ENCODE measurements around the gene ZNF391.
"Not testable (repeated sequence)": the region's sequence is repeated elsewhere in the genome, so short reads cannot be mapped to it uniquely, and the experiment has no call there.

Gene ZNF391

DNA sequence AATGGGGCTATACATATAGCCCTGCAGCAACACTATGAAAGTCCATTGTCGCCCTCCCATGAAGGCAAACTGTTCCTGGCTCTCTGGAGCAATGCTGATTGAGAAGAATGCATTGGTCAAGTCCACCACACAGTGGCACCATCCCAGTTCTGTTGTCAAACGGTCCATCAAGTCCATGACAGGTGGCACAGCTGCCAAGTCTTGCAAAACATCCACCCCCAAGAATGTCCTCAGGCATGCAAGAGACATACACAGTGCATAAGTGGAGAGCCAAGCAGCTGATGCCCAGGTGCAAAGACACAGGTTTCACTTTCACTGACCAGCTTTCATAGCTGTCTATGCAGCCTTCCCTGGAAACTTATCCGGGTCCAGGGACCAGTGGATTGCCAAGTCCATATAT lies 17.5 kb downstream of the ZNF391 start:
- no peak for DNase-seq (ENCODE audit: low spot score)
- TF ChIP-seq, protein P1, sequence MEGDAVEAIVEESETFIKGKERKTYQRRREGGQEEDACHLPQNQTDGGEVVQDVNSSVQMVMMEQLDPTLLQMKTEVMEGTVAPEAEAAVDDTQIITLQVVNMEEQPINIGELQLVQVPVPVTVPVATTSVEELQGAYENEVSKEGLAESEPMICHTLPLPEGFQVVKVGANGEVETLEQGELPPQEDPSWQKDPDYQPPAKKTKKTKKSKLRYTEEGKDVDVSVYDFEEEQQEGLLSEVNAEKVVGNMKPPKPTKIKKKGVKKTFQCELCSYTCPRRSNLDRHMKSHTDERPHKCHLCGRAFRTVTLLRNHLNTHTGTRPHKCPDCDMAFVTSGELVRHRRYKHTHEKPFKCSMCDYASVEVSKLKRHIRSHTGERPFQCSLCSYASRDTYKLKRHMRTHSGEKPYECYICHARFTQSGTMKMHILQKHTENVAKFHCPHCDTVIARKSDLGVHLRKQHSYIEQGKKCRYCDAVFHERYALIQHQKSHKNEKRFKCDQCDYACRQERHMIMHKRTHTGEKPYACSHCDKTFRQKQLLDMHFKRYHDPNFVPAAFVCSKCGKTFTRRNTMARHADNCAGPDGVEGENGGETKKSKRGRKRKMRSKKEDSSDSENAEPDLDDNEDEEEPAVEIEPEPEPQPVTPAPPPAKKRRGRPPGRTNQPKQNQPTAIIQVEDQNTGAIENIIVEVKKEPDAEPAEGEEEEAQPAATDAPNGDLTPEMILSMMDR (IDR thresholded peaks at IDR 0.05; ENCODE audit: extremely low read depth, missing control alignments), result no peak

DNA sequence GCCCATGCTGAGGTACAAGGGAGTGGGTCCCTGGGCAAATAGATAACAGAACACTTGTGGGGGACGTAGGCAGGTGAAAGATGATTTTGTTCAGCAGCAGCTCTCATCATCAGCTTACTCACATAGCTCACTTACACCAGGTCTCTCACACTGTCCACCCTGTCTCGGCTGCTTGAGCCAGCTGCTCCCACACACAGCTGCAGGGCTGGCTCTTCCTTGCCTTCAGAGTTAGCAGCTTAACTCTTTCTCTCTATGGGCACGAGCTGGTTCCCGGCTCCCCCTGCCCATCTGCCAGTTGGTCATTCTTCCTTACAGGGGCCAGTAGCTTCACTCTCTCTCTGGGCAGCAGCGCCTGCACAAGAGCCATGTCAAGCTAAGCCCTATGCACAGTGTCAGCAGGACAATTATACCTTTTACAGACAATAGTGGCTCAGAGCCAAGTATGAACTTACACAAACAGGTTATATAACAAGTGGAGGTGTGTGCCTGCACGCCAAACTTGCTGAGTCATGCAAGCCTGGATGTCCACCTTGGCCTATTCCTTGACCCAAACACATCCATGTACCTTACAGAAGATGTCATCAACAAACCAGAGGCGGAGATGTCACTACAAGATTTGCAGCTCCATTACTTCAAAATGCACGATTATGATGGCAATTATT lies 18.7 kb downstream of the ZNF391 start:
- no peak for DNase-seq (ENCODE audit: low spot score)
- TF ChIP-seq, protein P1 (IDR thresholded peaks at IDR 0.05; ENCODE audit: extremely low read depth, missing control alignments), result no peak

DNA sequence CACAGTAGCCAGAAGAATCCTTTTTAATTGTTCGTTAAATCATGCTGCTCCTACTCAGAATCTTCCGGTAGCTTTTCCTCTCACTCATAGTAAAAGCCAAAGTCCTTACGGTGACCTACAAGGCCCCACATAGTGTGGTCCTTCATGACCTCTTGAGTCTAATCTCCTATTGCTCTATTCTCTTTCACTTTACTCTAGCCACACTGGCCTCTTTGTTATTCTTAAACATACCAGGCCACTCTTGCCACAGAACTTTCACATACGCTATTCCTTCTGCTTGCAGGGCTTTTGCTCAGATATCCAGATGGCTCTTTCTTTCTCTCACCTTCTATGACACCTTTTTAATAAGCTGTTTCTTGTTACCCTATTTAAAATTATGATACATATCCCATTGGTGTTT lies 25.7 kb downstream of the ZNF391 start:
- TF ChIP-seq, protein P1 (IDR thresholded peaks at IDR 0.05; ENCODE audit: extremely low read depth, missing control alignments), result no peak
- DNase-seq (ENCODE audit: low spot score), result no peak

DNA sequence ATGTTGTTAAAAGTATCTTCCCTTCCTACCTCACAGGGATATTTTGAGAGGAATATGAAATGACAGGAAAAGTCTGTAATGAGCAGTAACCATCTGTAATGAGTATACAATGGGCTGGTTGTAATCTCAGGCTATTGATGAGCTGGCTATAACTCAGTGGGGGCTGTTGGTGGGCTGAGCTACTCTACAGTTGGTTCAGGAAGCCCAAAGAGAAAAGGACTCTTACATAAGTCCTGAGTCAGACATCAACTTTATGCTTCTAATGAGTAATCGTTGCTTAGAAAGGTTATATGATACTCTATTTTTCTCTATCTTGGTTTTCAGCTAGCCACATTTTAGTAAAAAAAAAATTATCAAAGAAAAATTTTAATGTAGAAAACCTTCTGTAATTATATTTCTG lies 26.4 kb downstream of the ZNF391 start:
- no peak for DNase-seq (ENCODE audit: low spot score)
- TF ChIP-seq, protein P1 (IDR thresholded peaks at IDR 0.05; ENCODE audit: extremely low read depth, missing control alignments), result no peak

DNA sequence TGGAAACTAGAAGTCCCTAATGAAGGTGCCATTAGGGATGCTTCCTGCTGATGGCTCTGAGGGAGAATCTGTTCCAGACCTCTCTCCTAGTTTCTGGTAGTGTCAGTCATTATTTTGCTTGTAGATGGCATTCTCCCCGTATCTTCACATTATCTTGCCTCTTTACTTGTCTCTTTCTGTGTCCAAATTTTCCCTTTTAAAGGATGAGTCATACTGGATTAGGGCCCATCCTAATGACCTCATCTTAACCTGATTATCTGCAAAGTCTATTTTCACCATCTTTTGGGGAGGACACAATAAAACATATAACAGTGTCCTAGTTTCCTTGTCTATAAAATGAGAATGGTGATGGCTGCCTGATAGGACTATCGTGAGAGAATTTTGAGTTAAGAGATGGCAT lies 27.3 kb downstream of the ZNF391 start:
- TF ChIP-seq, protein P1 (IDR thresholded peaks at IDR 0.05; ENCODE audit: extremely low read depth, missing control alignments), result no peak
- DNase-seq (ENCODE audit: low spot score), result no peak

DNA sequence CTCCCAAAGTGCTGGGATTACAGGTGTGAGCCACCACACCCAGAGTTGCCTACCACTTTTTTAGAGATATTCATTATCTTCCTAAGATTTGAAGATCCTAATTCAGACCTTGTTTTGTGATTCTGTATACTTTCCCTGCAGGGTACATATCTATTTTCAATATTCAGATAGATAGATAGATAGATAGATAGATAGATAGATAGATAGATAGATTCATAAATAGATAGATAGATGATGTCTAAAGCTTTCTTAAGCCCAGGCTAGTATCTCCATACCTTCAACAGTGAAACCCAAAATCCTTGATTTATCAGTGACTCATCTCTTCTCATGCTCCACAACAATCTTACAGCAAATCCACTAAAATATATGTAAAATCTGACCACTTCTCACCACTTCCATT lies 30.8 kb downstream of the ZNF391 start:
- TF ChIP-seq, protein P1 (IDR thresholded peaks at IDR 0.05; ENCODE audit: extremely low read depth, missing control alignments), result no peak
- no peak for DNase-seq (ENCODE audit: low spot score)

DNA sequence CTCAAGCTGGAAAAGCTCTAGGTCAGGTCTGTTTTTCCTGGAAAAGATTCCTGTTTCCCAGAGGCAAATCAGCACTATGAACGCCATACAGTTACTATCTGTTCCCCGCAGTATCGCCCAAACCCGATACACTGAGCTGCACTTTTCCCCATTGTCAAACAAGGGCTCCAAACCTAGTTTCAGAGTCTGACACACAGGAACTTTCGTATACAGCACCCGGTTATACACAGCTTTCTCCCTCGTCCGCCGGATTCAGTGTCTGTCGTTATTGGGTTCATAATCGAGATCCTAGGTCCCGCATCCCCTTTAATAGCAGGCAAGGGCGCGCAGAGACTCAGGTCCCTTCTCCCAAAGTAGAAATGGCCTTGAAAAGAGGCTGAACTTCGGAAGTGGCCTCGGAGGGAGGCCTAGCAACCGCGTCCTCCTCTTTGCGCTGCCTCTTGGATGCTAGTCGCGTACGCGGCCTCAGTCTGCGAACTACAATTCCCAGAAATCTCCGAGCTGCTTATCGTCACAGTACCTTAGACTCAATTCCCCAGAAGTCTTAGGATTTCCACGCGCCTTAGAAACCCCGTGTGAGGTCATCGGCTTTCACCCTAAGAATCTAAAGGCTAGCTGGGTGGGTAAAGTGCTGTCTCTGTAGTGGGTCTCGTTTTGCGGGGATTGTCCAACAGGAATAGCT lies 34.2 kb downstream of the ZNF391 start:
- TF ChIP-seq, protein P1 (IDR thresholded peaks at IDR 0.05; ENCODE audit: extremely low read depth, missing control alignments), result no peak

DNA sequence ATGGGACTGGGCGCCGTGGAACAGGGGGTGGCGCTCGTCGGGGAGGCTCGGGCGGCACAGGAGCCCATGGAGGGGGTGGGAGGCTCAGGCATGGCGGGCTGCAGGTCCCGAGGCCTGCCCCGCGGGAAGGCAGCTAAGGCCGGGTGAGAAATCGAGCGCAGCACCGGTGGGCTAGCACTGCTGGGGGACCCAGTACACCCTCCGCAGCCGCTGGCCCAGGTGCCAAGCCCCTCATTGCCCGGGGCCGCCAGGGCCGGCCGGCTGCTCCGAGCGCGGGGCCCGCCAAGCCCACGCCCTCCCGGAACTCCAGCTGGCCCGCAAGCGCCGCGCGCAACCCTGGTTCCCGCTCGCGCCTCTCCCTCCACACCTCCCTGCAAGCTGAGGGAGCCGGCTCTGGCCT lies 36.3 kb downstream of the ZNF391 start:
- DNase-seq (ENCODE audit: low spot score), result not testable (repeated sequence)

More for the DNA sequence above, 34.2 kb downstream of the ZNF391 start:
- DNase-seq (ENCODE audit: low spot score), result no peak

Measured in GM20000 (cell line).